Glomerular visceral epithelial cell (primary cell): ENCODE measurements around the gene AUTS2.

ENCODE experiments used
- DNase-seq: peaks from one replicate; pipeline ENCODE4 v3.0.0-alpha.2; 2016; ENCODE audit errors: extremely low spot score

Gene AUTS2

GRCh38 chr7:70460562-70460961 is 862.3 kb downstream of the AUTS2 start:
- no peak for DNase-seq

- DNase-seq = no peak
Observed at GRCh38 chr7:70463352-70463938, 865.2 kb downstream of the AUTS2 start.

GRCh38 chr7:70466725-70467364 is 868.6 kb downstream of the AUTS2 start:
- DNase-seq = no peak

GRCh38 chr7:70470746-70471145 is 872.5 kb downstream of the AUTS2 start:
- DNase-seq = no peak

GRCh38 chr7:70472601-70473237 is 874.4 kb downstream of the AUTS2 start:
- no peak for DNase-seq

GRCh38 chr7:70474639-70475234 is 876.5 kb downstream of the AUTS2 start:
- no peak for DNase-seq

GRCh38 chr7:70477036-70478010 is 879.0 kb downstream of the AUTS2 start:
- DNase-seq = no peak

GRCh38 chr7:70479153-70480021 is 881.1 kb downstream of the AUTS2 start:
- DNase-seq = no peak

GRCh38 chr7:70480927-70481569 is 882.8 kb downstream of the AUTS2 start:
- DNase-seq = no peak

GRCh38 chr7:70481570-70482123 is 883.4 kb downstream of the AUTS2 start:
- no peak for DNase-seq

GRCh38 chr7:70484255-70484654 is 886.0 kb downstream of the AUTS2 start:
- DNase-seq = no peak

- DNase-seq = no peak
Observed at GRCh38 chr7:70486977-70487376, 888.7 kb downstream of the AUTS2 start.

GRCh38 chr7:70487428-70487827 is 889.2 kb downstream of the AUTS2 start:
- no peak for DNase-seq

GRCh38 chr7:70487886-70488285 is 889.6 kb downstream of the AUTS2 start:
- DNase-seq = no peak

GRCh38 chr7:70489813-70490212 is 891.5 kb downstream of the AUTS2 start:
- no peak for DNase-seq

- no peak for DNase-seq
Observed at GRCh38 chr7:70492625-70493024, 894.4 kb downstream of the AUTS2 start.

GRCh38 chr7:70494225-70495032 is 896.2 kb downstream of the AUTS2 start:
- DNase-seq = no peak

- DNase-seq = no peak
Observed at GRCh38 chr7:70495033-70495376, 896.7 kb downstream of the AUTS2 start.

- DNase-seq = no peak
Observed at GRCh38 chr7:70497793-70498192, 899.5 kb downstream of the AUTS2 start.
